ENCODE results near the gene ZNF236. TPM values are rescaled to one million over a fixed set of nuclear protein-coding genes. Genes with fewer than 3 reads are reported as not detected.

ZNF236 gene
- total and polyA plus RNA-seq, 8 donors: 1.8 to 31.7 (median 6.6) TPM

GRCh38 chr18:76977684-76978232 is 155.4 kb downstream of the ZNF236 start:
- peak in 1 of 2 donors; percentile 43 for DNase-seq
- Histone ChIP-seq H3K36me3 (peaks cover 0 to 20% (median 11%) of the 10 kb centered on the region in 4 donors), H3K27me3 (no peaks in the 10 kb centered on the region), H3K27ac (peak overlapping the region; percentile 68 to 86 (median 80)), H3K4me1 (peaks cover 9 to 39% (median 33%) of the 10 kb centered on the region in 4 donors), H3K4me3 (peak overlapping the region in 1 of 4 donors; percentile 28), H3K9me3 (no peaks in the 10 kb centered on the region)
- TF ChIP-seq CTCF (IDR thresholded peaks at IDR 0.05): no peak
- no peak for TF ChIP-seq EP300 (IDR thresholded peaks at IDR 0.05)
- no peak for TF ChIP-seq POLR2AphosphoS5 (IDR thresholded peaks at IDR 0.05)
- no peak for TF ChIP-seq POLR2A (IDR thresholded peaks at IDR 0.05)
- 31 to 49% (median 42%) methylated on average over 11 of the region's 11 CpGs for WGBS, 5 donors
- intact Hi-C loops (cut with DNase I; ENCODE audit: low total_unique reads): no loop called here

GRCh38 chr18:76978616-76979015 is 156.3 kb downstream of the ZNF236 start:
- Histone ChIP-seq H3K4me3 (no peak overlapping the region), H3K27ac (peak overlapping the region in 2 of 5 donors; percentile 80 to 86), H3K27me3 (no peaks in the 10 kb centered on the region), H3K36me3 (peaks cover 0 to 17% (median 8%) of the 10 kb centered on the region in 4 donors), H3K9me3 (no peaks in the 10 kb centered on the region), H3K4me1 (peaks cover 11 to 46% (median 40%) of the 10 kb centered on the region in 4 donors)
- TF ChIP-seq CTCF (IDR thresholded peaks at IDR 0.05) (no peak), POLR2A (IDR thresholded peaks at IDR 0.05) (no peak), EP300 (IDR thresholded peaks at IDR 0.05) (no peak), POLR2AphosphoS5 (IDR thresholded peaks at IDR 0.05) (no peak)
- WGBS, 5 donors: 84 to 93% (median 92%) methylated on average over 14 of the region's 14 CpGs
- no peak for DNase-seq
- intact Hi-C loops (cut with DNase I; ENCODE audit: low total_unique reads): no loop called here

GRCh38 chr18:76979111-76979751 is 156.9 kb downstream of the ZNF236 start:
- intact Hi-C loops (cut with DNase I; ENCODE audit: low total_unique reads): no loop called here
- no peak overlapping the region for H3K27ac ChIP-seq
- H3K4me3 ChIP-seq: no peak overlapping the region

GRCh38 chr18:76979906-76980305 is 157.5 kb downstream of the ZNF236 start:
- no peak for TF ChIP-seq POLR2AphosphoS5 (IDR thresholded peaks at IDR 0.05)
- TF ChIP-seq CTCF (IDR thresholded peaks at IDR 0.05): no peak
- TF ChIP-seq EP300 (IDR thresholded peaks at IDR 0.05): no peak
- TF ChIP-seq POLR2A (IDR thresholded peaks at IDR 0.05): no peak
- Histone ChIP-seq H3K9me3 (no peaks in the 10 kb centered on the region), H3K27ac (no peak overlapping the region), H3K4me3 (no peak overlapping the region), H3K27me3 (no peaks in the 10 kb centered on the region), H3K4me1 (peaks cover 12 to 52% (median 43%) of the 10 kb centered on the region in 4 donors), H3K36me3 (peaks cover 0 to 15% (median 2%) of the 10 kb centered on the region in 4 donors)
- no peak for DNase-seq
- 80 to 93% (median 86%) methylated on average over 17 of the region's 17 CpGs for WGBS, 5 donors
- intact Hi-C loops (cut with DNase I; ENCODE audit: low total_unique reads): loop anchor here (10.0 kb wide), 2 partner anchors 55 to 185 kb away; no protein-coding TSS in a partner anchor

More at GRCh38 chr18:76979111-76979751, 156.9 kb downstream of the ZNF236 start:
- peaks cover 0 to 15% (median 2%) of the 10 kb centered on the region in 4 donors for H3K36me3 ChIP-seq
- H3K9me3 ChIP-seq: no peaks in the 10 kb centered on the region
- no peak for TF ChIP-seq EP300 (IDR thresholded peaks at IDR 0.05)
- TF ChIP-seq POLR2AphosphoS5 (IDR thresholded peaks at IDR 0.05): no peak
- no peak for TF ChIP-seq POLR2A (IDR thresholded peaks at IDR 0.05)
- no peak for TF ChIP-seq CTCF (IDR thresholded peaks at IDR 0.05)
- 92 to 95% (median 93%) methylated on average over 23 to 31 of the region's 31 CpGs for WGBS, 5 donors
- DNase-seq: no peak
- H3K4me1 ChIP-seq: peaks cover 12 to 52% (median 43%) of the 10 kb centered on the region in 4 donors
- no peaks in the 10 kb centered on the region for H3K27me3 ChIP-seq

Data from stomach (tissue), 9 donors.